GM18907 (cell line): Measurements from ENCODE around the gene HOPX.
"Not testable (repeated sequence)": the region's sequence is repeated elsewhere in the genome, so short reads cannot be mapped to it uniquely, and the experiment has no call there.

Experiments used
- ATAC-seq: cut with Tn5 transposase; IDR thresholded peaks from one replicate; pipeline ENCODE4 v1.9.1; 2021; ENCODE audit warnings: mild to moderate bottlenecking, moderate library complexity; ENCODE audit not compliant: unreplicated experiment

The HOPX gene

GRCh38 chr4:56681158-56681852 is at the start of gene HOPX:
Gene HOPX (minus strand): TSS chr4:56681296. CDS start chr4:56657816, 23,480 bp downstream.
- ATAC-seq: no peak

GRCh38 chr4:56730097-56730496 is 49.0 kb upstream of the HOPX start:
- no peak for ATAC-seq

- ATAC-seq: no peak
Observed at GRCh38 chr4:56728512-56728911, 47.4 kb upstream of the HOPX start.

- no peak for ATAC-seq
Observed at GRCh38 chr4:56727150-56727549, 46.1 kb upstream of the HOPX start.

- not testable (repeated sequence) for ATAC-seq
Observed at GRCh38 chr4:56726593-56726992, 45.5 kb upstream of the HOPX start.

GRCh38 chr4:56723659-56724230 is 42.6 kb upstream of the HOPX start:
- ATAC-seq: no peak

GRCh38 chr4:56723201-56723605 is 42.1 kb upstream of the HOPX start:
- ATAC-seq: no peak

GRCh38 chr4:56708146-56708545 is 27.1 kb upstream of the HOPX start:
- ATAC-seq: no peak

GRCh38 chr4:56705966-56706365 is 24.9 kb upstream of the HOPX start:
- ATAC-seq: no peak

- no peak for ATAC-seq
Observed at GRCh38 chr4:56705334-56705733, 24.2 kb upstream of the HOPX start.

GRCh38 chr4:56704089-56704871 is 23.2 kb upstream of the HOPX start:
- ATAC-seq: no peak

GRCh38 chr4:56703378-56703777 is 22.3 kb upstream of the HOPX start:
- no peak for ATAC-seq

- no peak for ATAC-seq
Observed at GRCh38 chr4:56701644-56702043, 20.5 kb upstream of the HOPX start.

GRCh38 chr4:56701161-56701480 is 20.0 kb upstream of the HOPX start:
- no peak for ATAC-seq

GRCh38 chr4:56699537-56700105 is 18.5 kb upstream of the HOPX start:
- no peak for ATAC-seq

- ATAC-seq: no peak
Observed at GRCh38 chr4:56698329-56698728, 17.2 kb upstream of the HOPX start.

- ATAC-seq: no peak
Observed at GRCh38 chr4:56696056-56696455, 15.0 kb upstream of the HOPX start.

- ATAC-seq: not testable (repeated sequence)
Observed at GRCh38 chr4:56693476-56693875, 12.4 kb upstream of the HOPX start.

- no peak for ATAC-seq
Observed at GRCh38 chr4:56692576-56692975, 11.5 kb upstream of the HOPX start.

GRCh38 chr4:56691425-56691824 is 10.3 kb upstream of the HOPX start:
- ATAC-seq: no peak

GRCh38 chr4:56690393-56690792 is 9.3 kb upstream of the HOPX start:
- ATAC-seq: no peak
